NCI-H2081 (cell line): ENCODE data around the gene BAIAP2.
"Not testable (repeated sequence)": the region's sequence is repeated elsewhere in the genome, so short reads cannot be mapped to it uniquely, and the experiment has no call there.

Source experiments
- DNase-seq, 2 experiments: peaks; one replicate each; lab custom pipeline; 2025; lab: John Stamatoyannopoulos, UW

The BAIAP2 gene

DNA sequence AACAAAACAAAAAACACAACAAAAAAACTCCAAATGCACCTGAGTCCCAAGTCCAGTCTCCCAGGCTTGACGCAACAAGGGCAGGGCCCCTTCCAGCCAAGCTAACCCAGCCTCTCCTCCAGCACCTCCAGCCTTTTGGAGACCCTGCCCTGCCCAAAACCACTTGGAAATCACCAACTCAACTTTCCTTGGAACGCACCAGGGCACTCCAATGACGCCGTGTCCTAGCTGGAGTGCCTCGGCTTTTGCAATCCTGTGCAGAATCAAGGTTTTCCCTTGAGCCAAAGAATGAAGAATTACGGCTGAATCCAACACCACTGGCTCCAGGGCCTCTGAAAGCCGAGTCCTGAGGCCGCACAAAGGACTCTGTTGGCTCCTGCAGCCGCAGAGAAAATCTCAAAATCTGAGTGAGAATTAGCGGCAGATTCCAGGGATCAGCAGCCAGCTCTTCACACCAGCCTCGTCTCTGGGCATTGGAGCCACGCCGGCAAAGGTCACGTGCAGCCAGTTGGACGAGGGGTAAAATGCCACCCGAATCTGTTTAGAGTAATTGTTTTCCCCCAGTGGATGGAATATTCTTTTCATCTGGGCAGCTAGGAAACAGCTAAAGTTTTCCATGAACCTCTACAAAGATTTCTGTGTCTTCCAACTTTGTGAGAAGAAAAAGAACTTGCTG is 9.7 kb upstream of the BAIAP2 start:
- no peak for DNase-seq

GRCh38 chr17:81025741-81026129 is 9.2 kb upstream of the BAIAP2 start:
- DNase-seq: no peak

DNA sequence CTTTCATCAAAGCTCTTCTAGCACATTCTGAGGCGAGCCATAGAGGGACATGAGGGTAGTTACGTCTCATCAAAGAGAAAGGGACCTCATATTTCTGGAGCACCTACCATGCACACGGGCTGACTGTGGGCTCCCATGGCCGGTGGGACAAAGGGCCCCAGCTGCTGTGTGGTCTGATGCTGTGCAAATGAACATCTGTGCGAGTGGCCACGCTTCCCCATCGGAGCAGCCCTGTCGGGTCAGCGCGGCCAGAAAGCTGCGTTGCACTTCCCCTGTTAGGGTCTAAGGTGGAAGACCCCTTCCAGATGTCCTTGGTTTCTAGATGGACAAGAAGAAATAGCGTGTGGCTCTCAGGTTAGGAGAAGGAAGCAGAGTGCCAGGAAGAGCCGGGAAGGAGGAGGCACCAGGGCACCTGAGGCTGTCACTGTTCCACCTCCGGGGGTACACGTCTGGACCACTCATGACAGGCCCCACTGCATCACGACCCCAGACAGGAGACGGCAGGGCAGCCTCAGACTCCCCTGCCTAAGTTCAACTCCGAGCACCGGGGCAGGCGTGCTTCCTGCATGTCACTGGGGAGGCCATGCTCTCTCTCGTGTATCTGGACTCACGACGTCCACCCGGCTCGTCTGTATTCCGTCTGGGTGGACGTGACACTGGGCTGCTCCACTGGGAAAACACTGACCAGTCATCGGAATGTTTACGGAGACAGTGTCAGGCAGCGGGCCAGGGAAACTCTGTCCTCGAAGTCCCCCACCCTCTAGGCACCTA is 8.5 kb upstream of the BAIAP2 start:
- no peak for DNase-seq

GRCh38 chr17:81027038-81027437 is 7.9 kb upstream of the BAIAP2 start:
- DNase-seq: peak in 1 of 2 experiments; percentile 14

GRCh38 chr17:81027591-81028505 is 7.1 kb upstream of the BAIAP2 start:
- no peak for DNase-seq

GRCh38 chr17:81028506-81028858 is 6.5 kb upstream of the BAIAP2 start:
- no peak for DNase-seq

DNA sequence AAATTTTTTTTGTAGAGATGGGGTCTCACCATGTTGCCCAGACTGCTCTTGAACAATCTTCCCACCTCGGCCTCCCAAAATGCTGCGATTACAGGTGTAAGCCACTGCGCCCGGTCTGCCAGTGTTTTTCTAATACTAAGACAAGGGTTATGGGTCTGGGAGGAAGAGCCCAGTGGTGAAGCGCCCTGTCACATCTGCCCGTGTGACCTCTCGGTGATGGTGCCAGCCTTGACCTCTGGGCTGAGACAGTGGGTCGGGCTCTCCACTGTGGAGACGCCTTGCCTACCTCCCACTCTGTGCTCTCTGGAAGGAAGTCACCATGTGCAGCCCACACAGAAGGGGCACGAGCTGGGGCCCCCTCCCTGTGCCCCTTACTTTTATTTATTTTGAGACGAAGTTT is 5.1 kb upstream of the BAIAP2 start:
- DNase-seq: no peak

DNA sequence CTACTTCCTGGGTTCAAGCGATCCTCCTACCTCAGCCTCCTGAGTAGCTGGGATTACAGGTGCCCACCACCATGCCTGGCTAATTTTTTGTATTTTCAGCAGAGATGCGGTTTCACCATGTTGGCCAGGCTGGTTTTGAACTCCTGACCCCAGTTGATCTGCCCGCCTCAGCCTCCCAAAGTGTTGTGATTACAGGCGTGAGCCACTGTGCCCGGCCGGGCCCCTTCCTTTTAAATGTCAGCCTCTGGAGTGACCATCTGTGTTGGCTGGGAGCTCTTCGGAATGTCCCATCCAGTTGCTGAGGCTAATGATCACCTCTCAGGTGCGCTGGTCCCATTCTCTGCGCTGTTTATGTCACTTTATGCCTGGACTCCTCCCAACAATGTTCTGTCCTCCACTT is 4.6 kb upstream of the BAIAP2 start:
- not testable (repeated sequence) for DNase-seq

- DNase-seq: no peak
Observed at GRCh38 chr17:81030741-81031565, 4.0 kb upstream of the BAIAP2 start.

- no peak for DNase-seq
Observed at GRCh38 chr17:81031566-81032550, 3.1 kb upstream of the BAIAP2 start.

- DNase-seq: no peak
Observed at GRCh38 chr17:81032641-81033480, 2.1 kb upstream of the BAIAP2 start.

GRCh38 chr17:81033535-81034167 is 1.3 kb upstream of the BAIAP2 start:
- no peak for DNase-seq

DNA sequence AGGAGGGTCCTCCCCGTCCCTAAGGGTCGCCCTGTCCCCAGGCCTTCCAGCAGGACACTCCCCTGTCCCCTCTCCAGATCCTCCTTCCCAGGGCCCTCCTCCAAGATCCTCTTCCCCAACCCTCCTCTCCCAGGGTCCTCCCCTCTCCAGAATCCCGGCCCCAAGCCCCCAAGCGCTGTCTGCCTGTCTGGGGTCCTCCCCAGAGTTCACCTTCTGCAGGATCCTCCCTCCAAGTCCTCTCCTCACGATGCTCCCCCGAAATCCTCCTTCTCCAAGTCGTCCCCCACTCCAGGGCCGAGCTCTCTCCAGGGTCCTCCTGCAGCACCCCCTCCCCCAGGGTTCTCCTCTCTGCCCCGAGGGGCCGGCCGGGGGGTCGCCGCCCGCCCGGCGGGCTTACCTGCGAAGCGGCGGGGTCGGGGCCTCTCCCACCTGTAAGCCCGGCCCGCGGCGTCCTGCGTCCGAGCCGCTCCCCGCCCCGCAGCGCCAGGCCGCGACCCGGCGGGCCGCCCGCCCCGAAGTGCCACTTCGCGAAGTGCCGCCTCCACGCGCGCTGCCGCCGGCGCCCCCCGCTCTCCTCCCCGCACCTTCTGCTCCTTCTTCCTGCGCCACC is 678 bp upstream of the BAIAP2 start:
- no peak for DNase-seq

- DNase-seq: no peak
Observed at GRCh38 chr17:81035521-81036196, 708 bp downstream of the BAIAP2 start.

DNA sequence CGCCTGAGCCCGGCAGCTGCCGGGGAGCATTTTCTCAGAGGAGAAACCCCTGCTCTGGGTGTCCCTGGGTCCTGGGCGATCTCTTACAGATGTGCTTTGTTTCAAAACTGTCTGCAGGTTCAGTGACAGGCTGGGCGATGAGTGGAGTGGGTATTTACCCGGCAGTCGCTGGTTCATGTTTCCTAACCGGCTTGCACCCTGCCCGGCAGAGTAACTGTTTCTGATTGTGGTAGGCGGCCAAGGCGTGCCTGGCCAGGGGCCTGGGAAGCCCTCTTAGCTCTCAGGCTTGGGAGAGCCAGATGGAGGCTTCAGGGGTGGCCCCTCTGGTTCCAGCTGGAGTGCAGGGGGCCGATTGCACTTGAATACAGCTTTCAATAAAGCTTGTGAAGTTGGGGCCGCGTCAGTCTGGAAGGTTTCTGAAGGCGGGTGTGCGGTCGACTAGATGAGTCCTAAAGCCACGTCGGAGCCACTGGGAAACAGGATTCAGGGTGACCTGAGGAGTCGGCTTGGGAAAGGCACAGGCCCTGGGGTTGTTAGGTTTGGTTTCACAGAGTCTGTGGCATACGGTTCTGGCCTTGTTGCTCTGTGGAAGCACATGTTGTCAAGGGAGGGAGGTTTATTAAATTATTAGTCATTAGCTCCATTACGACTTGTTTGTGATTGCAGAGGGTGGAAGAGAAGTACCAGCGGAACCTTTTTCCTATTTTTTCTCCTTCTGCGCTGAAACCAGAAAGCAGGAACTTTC is 1.4 kb downstream of the BAIAP2 start:
- no peak for DNase-seq

GRCh38 chr17:81037026-81037797 is 2.3 kb downstream of the BAIAP2 start:
- DNase-seq: no peak
